H1 (cell line): ENCODE measurements around the gene GPX7. TPM values are rescaled to one million over a fixed set of nuclear protein-coding genes. Genes with fewer than 3 reads are reported as not detected.

ENCODE experiments used
- CTCF ChIA-PET: fragments of 300-600 bp; sonication (Branson Sonifier 250); formaldehyde crosslinking; loops from one replicate; lab custom pipeline; 2021; ENCODE audit not compliant: partially characterized antibody; lab: Charles Lee
- POLR2A ChIA-PET: fragments of 300-600 bp; sonication (Branson Sonifier 250); formaldehyde crosslinking; loops from one replicate; lab custom pipeline; 2021; ENCODE audit warnings: inconsistent platforms; ENCODE audit not compliant: partially characterized antibody; lab: Charles Lee
- DNase-seq, 2 experiments: peaks; one replicate each; pipeline versions ENCODE4 v3.0.0 to v3.0.0-alpha.2; 2010 to 2022; ENCODE audit warnings: low spot score in 2 of 2, low read depth in 1 of 2, mixed read lengths in 1 of 2
- FAIRE-seq: peaks from 2 replicates; lab custom pipeline; 2011; peaks lifted over from hg19 to GRCh38; lab: Jason Lieb, UNC
- H2AFZ ChIP-seq: 2 replicates; pipeline ENCODE4 v1.8.1; 2012; ENCODE audit warnings: low read length, inconsistent platforms
- H2AK5ac ChIP-seq: 2 replicates; pipeline ENCODE4 v1.6.1; 2013; ENCODE audit warnings: low read depth, low read length
- H2BK120ac ChIP-seq: replicated peaks from 2 replicates; pipeline ENCODE3; 2013; ENCODE audit warnings: low read depth, low read length, inconsistent platforms
- H2BK12ac ChIP-seq: 2 replicates; pipeline ENCODE4 v1.6.1; 2013; ENCODE audit warnings: low read depth, low read length
- H2BK15ac ChIP-seq: 2 replicates; pipeline ENCODE4 v1.6.1; 2013; ENCODE audit warnings: low read length
- H2BK20ac ChIP-seq: 2 replicates; pipeline ENCODE4 v1.6.1; 2013; ENCODE audit warnings: low read length
- H2BK5ac ChIP-seq: 2 replicates; pipeline ENCODE4 v1.6.1; 2013; ENCODE audit warnings: low read depth, low read length
- H3K14ac ChIP-seq: 2 replicates; pipeline ENCODE4 v1.6.1; 2013; ENCODE audit warnings: inconsistent platforms; ENCODE audit not compliant: insufficient read length
- H3K18ac ChIP-seq: 2 replicates; pipeline ENCODE4 v1.6.1; 2013; ENCODE audit warnings: low read length; ENCODE audit errors: extremely low read depth
- H3K23ac ChIP-seq: 2 replicates; pipeline ENCODE4 v1.6.1; 2013; ENCODE audit warnings: inconsistent platforms; ENCODE audit not compliant: insufficient read length
- H3K23me2 ChIP-seq: 2 replicates; pipeline ENCODE4 v1.6.1; 2013; ENCODE audit warnings: low read depth, low read length
- H3K27ac ChIP-seq: 2 replicates; pipeline ENCODE4 v1.6.1; 2011; ENCODE audit warnings: low read depth, low read length, inconsistent platforms
- H3K27me3 ChIP-seq, 4 experiments: replicated peaks in 1 of 4; 1 replicate in 1 of 4; 2 replicates in 3 of 4; pipeline versions ENCODE4 v1.6.1 to v1.8.1; 2011 to 2013; ENCODE audit warnings: low read length in 3 of 4, mild to moderate bottlenecking in 3 of 4, inconsistent platforms in 2 of 4, mixed read lengths in 2 of 4, moderate library complexity in 1 of 4; ENCODE audit not compliant: control insufficient read depth in 3 of 4, insufficient read depth in 3 of 4; ENCODE audit errors: extremely low read depth in 1 of 4
- H3K36me3 ChIP-seq, 4 experiments: 2 replicates each; pipeline versions ENCODE4 v1.6.1 to v1.8.1; 2011 to 2013; ENCODE audit warnings: mild to moderate bottlenecking in 4 of 4, low read length in 3 of 4, moderate library complexity in 2 of 4, control low read depth in 1 of 4, inconsistent platforms in 1 of 4; ENCODE audit not compliant: insufficient read depth in 4 of 4, control insufficient read depth in 2 of 4
- H3K4ac ChIP-seq: replicated peaks from 2 replicates; pipeline ENCODE3; 2013; ENCODE audit warnings: low read length, low read depth, mixed read lengths, inconsistent platforms; ENCODE audit not compliant: insufficient read length
- H3K4me1 ChIP-seq, 4 experiments: replicated peaks in 1 of 4; 1 replicate in 1 of 4; 2 replicates in 3 of 4; pipeline versions ENCODE4 v1.6.1 to v1.8.1; 2011 to 2013; ENCODE audit warnings: low read length in 3 of 4, inconsistent platforms in 2 of 4, mixed read lengths in 1 of 4; ENCODE audit not compliant: insufficient read depth in 4 of 4, control insufficient read depth in 3 of 4
- H3K4me2 ChIP-seq, 2 experiments: 2 replicates each; pipeline versions ENCODE4 v1.6.1 to v1.8.1; 2011 to 2013; ENCODE audit warnings: low read depth in 2 of 2, low read length in 2 of 2, control low read depth in 1 of 2, inconsistent platforms in 1 of 2, mild to moderate bottlenecking in 1 of 2; ENCODE audit not compliant: insufficient read depth in 1 of 2
- H3K4me3 ChIP-seq, 4 experiments: fragments of 200-600, 300-600 bp in 1 of 4; sonication (generic), shearing (Covaris generic), sonication (Bioruptor Twin) in 1 of 4; 2 replicates each; pipeline versions ENCODE4 v1.5.1 to v1.8.1; 2011 to 2016; ENCODE audit warnings: low read length in 4 of 4, low read depth in 3 of 4, control low read depth in 2 of 4, inconsistent platforms in 2 of 4, mild to moderate bottlenecking in 2 of 4, mixed read lengths in 1 of 4, moderate library complexity in 1 of 4; ENCODE audit not compliant: insufficient read depth in 2 of 4; ENCODE audit errors: extremely low read depth in 1 of 4
- H3K56ac ChIP-seq: replicated peaks from 2 replicates; pipeline ENCODE3; 2013; ENCODE audit warnings: low read depth, mild to moderate bottlenecking, mixed read lengths, low read length, inconsistent platforms; ENCODE audit not compliant: insufficient read length
- H3K79me1 ChIP-seq: 2 replicates; pipeline ENCODE4 v1.6.1; 2013; ENCODE audit warnings: low read depth, low read length, control low read depth
- H3K79me2 ChIP-seq, 2 experiments: 2 replicates each; pipeline versions ENCODE4 v1.6.1 to v1.8.1; 2012 to 2013; ENCODE audit warnings: low read length in 2 of 2, mild to moderate bottlenecking in 2 of 2, inconsistent platforms in 1 of 2; ENCODE audit not compliant: insufficient read depth in 2 of 2, control insufficient read depth in 1 of 2
- H3K9ac ChIP-seq, 4 experiments: replicated peaks in 1 of 4; 1 replicate in 1 of 4; 2 replicates in 3 of 4; pipeline versions ENCODE4 v1.6.1 to v1.8.1; 2011 to 2013; ENCODE audit warnings: low read depth in 3 of 4, low read length in 3 of 4, control low read depth in 2 of 4, mild to moderate bottlenecking in 2 of 4, moderate library complexity in 2 of 4, inconsistent platforms in 1 of 4; ENCODE audit errors: extremely low read depth in 1 of 4
- H3K9me3 ChIP-seq, 2 experiments: 2 replicates each; pipeline versions ENCODE4 v1.6.1 to v1.8.1; 2012 to 2013; ENCODE audit warnings: mild to moderate bottlenecking in 2 of 2, moderate library complexity in 2 of 2, control low read depth in 1 of 2, inconsistent platforms in 1 of 2, low read depth in 1 of 2, low read length in 1 of 2, mixed read lengths in 1 of 2; ENCODE audit not compliant: insufficient read depth in 2 of 2
- H4K20me1 ChIP-seq, 2 experiments: replicated peaks in 1 of 2; 2 replicates each; pipeline versions ENCODE3 to v1.8.1; 2011 to 2013; ENCODE audit warnings: inconsistent platforms in 2 of 2, low read length in 2 of 2, mild to moderate bottlenecking in 1 of 2; ENCODE audit not compliant: insufficient read depth in 2 of 2, control insufficient read depth in 1 of 2
- H4K5ac ChIP-seq: 2 replicates; pipeline ENCODE4 v1.6.1; 2013; ENCODE audit warnings: low read length, low read depth, mixed read lengths, inconsistent platforms; ENCODE audit not compliant: insufficient read length
- H4K8ac ChIP-seq: 2 replicates; pipeline ENCODE4 v1.8.0; 2013; ENCODE audit warnings: mild to moderate bottlenecking, moderate library complexity, low read length, inconsistent platforms; ENCODE audit not compliant: insufficient read depth; ENCODE audit errors: extremely low read depth
- H4K91ac ChIP-seq: replicated peaks from 2 replicates; pipeline ENCODE3; 2013; ENCODE audit warnings: low read length, mixed read lengths, inconsistent platforms; ENCODE audit not compliant: insufficient read length
- CHD2 ChIP-seq: IDR thresholded peaks from 2 replicates; pipeline ENCODE4 v1.6.1; 2012; ENCODE audit warnings: low read length, improper control_type of control experiment
- CREB1 ChIP-seq: IDR thresholded peaks from 2 replicates; pipeline ENCODE4 v1.6.1; 2012; ENCODE audit warnings: inconsistent platforms
- FOSL1 ChIP-seq: IDR thresholded peaks from 2 replicates; pipeline ENCODE4 v1.6.1; 2011; ENCODE audit warnings: mild to moderate bottlenecking, low read depth, low read length, moderate library complexity; ENCODE audit not compliant: insufficient read depth
- JUND ChIP-seq: IDR thresholded peaks from 2 replicates; pipeline ENCODE4 v1.6.1; 2011; ENCODE audit warnings: mild to moderate bottlenecking, improper control_type of control experiment, low read length
- POLR2A ChIP-seq, 2 experiments: IDR thresholded peaks; 1 replicate in 1 of 2; 2 replicates in 1 of 2; pipeline ENCODE4 v1.6.1; 2011; ENCODE audit warnings: low read depth in 2 of 2, low read length in 2 of 2, mild to moderate bottlenecking in 2 of 2; ENCODE audit errors: control extremely low read depth in 1 of 2
- SIRT6 ChIP-seq: IDR thresholded peaks from one replicate; pipeline ENCODE4 v1.7.1; 2012; ENCODE audit warnings: low read length, inconsistent platforms
- SUZ12 ChIP-seq: fragments of 200-600 bp; sonication (generic); IDR thresholded peaks from 2 replicates; pipeline ENCODE4 v1.6.1; 2012; ENCODE audit warnings: mild to moderate bottlenecking, inconsistent platforms, low read length, moderate library complexity, mixed read lengths
- TAF1 ChIP-seq: IDR thresholded peaks from 2 replicates; pipeline ENCODE4 v1.6.1; 2011; ENCODE audit warnings: mild to moderate bottlenecking, low read depth, low read length
- TAF7 ChIP-seq: optimal IDR thresholded peaks from 2 replicates; pipeline ENCODE3; 2011; ENCODE audit warnings: low read depth, mild to moderate bottlenecking, inconsistent platforms, low read length, moderate library complexity, borderline replicate concordance
- TCF12 ChIP-seq: IDR thresholded peaks from 2 replicates; pipeline ENCODE4 v1.6.1; 2011; ENCODE audit warnings: low read depth, mild to moderate bottlenecking, low read length
- WGBS, 2 experiments: shearing (Covaris generic) in 1 of 2; methylation state at CpG; one replicate each; pipeline versions ENCODE4 v1.1.6 to v1.1.7; 2013 to 2015; ENCODE audit warnings: low lambda C conversion rate in 2 of 2, mixed read lengths in 2 of 2, inconsistent platforms in 1 of 2, low coverage in 1 of 2, missing lambda C conversion rate in 1 of 2; ENCODE audit not compliant: insufficient replicate concordance in 2 of 2, insufficient coverage in 1 of 2, insufficient read length in 1 of 2; ENCODE audit errors: extremely low coverage in 1 of 2, missing lambda C conversion rate in 1 of 2; 5-methylcytosine and 5-hydroxymethylcytosine counted together
- polyA plus RNA-seq, 7 experiments: library from polyadenylated mRNA; depleted of rRNA in 3 of 7; stranded (reverse) in 5 of 7; unstranded in 2 of 7; fragments of >200 nt in 5 of 7; fragments of 200-250 nt in 2 of 7; gene quantifications; 1 replicate in 5 of 7; 2 replicates in 1 of 7; 4 replicates in 1 of 7; pipeline versions ENCODE4 v1.2.1 to v1.2.3, GENCODE V29; 2011 to 2013; ENCODE audit warnings: missing spikeins in 2 of 7, mixed read lengths in 2 of 7
- total RNA-seq: library from RNA; stranded (reverse); fragmentation: NEBNext Ultra II Directional; extraction: Animal tissue kit (Norgen Biotek cat#: 25700); gene quantifications from 2 replicates; pipeline ENCODE4 v1.2.1, GENCODE V29; 2021
- TF ChIP-seq, protein P1 (sequence below): IDR thresholded peaks from 2 replicates; pipeline ENCODE4 v1.6.1; 2012; ENCODE audit warnings: low read length, inconsistent platforms

The GPX7 gene
- total and polyA plus RNA-seq, 2 of the 8 experiments (the other 6 are each of a cell fraction or from before 2014, with no cell fraction given), result 13.0 to 37.5 TPM

DNA sequence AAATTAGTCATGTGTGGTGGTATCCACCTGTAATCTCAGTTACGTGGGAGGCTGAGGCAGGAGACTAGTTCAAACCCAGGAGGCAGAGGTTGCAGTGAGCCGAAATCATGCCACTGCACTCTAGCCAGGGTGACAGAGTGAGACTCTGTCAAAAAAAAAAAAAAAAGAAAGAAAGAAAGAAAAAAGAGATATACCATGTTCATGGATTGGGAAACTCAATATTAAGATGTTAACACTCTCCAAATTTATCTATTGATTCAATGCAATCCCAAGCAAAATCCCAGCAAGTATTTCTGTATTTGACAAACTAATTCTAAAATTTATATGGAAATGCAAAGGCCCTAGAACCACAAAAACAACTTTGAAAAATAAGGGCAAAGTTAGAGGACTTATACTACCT is 19.8 kb downstream of the GPX7 start:
- FAIRE-seq, result no peak

More for the DNA sequence above, 19.8 kb downstream of the GPX7 start:
- Histone ChIP-seq H4K91ac (no peak overlapping the region), H3K36me3 (no peaks in the 10 kb centered on the region), H3K79me1 (no peaks in the 10 kb centered on the region), H2AFZ (no peak overlapping the region), H3K56ac (no peak overlapping the region), H3K4me1 (no peaks in the 10 kb centered on the region), H3K9ac (no peak overlapping the region), H2AK5ac (no peak overlapping the region), H3K23me2 (no peaks in the 10 kb centered on the region), H2BK12ac (no peak overlapping the region), H4K5ac (no peak overlapping the region), H4K20me1 (no peaks in the 10 kb centered on the region), H3K23ac (no peak overlapping the region), H3K27me3 (peaks cover 0 to 1% (median 0%) of the 10 kb centered on the region in 4 experiments; a peak in 1 of 7 replicates), H2BK15ac (no peak overlapping the region), H4K8ac (no peak overlapping the region), H3K4me3 (no peak overlapping the region), H3K4ac (no peak overlapping the region), H3K4me2 (no peak overlapping the region), H2BK20ac (no peak overlapping the region), H2BK120ac (no peak overlapping the region), H3K18ac (no peak overlapping the region), H3K9me3 (no peaks in the 10 kb centered on the region; a peak in 1 of 4 replicates), H3K14ac (no peak overlapping the region), H3K79me2 (no peaks in the 10 kb centered on the region), H3K27ac (no peak overlapping the region), H2BK5ac (no peak overlapping the region)
- ChIA-PET POLR2A (no interaction called here), CTCF (interaction anchor here (0.6 to 3.5 kb wide), 3 partner anchors 17 to 168 kb away, joined by 3 to 13 read pairs (median 4); no protein-coding TSS in a partner anchor)
- no peak for DNase-seq
- WGBS, 2 experiments, result 82% methylated on average over 1 of the region's 2 CpGs; no CpG with 5 or more reads in 1 of the 2 experiments
- TF ChIP-seq SIRT6 (no peak), TAF1 (no peak), CHD2 (no peak), POLR2A (IDR thresholded peaks at IDR 0.05; ENCODE audit: control extremely low read depth in 1 of 2, low read depth in 2 of 2, low read length in 2 of 2) (no peak), JUND (no peak), FOSL1 (no peak), TCF12 (no peak), TAF7 (no peak), CREB1 (no peak), SUZ12 (no peak)
- TF ChIP-seq, protein P1, sequence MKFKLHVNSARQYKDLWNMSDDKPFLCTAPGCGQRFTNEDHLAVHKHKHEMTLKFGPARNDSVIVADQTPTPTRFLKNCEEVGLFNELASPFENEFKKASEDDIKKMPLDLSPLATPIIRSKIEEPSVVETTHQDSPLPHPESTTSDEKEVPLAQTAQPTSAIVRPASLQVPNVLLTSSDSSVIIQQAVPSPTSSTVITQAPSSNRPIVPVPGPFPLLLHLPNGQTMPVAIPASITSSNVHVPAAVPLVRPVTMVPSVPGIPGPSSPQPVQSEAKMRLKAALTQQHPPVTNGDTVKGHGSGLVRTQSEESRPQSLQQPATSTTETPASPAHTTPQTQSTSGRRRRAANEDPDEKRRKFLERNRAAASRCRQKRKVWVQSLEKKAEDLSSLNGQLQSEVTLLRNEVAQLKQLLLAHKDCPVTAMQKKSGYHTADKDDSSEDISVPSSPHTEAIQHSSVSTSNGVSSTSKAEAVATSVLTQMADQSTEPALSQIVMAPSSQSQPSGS, result no peak
- TF ChIP-seq, all 59 proteins: peak for 0
